Measurements from ENCODE around the gene ATP1B1.
"Not testable (repeated sequence)": the region's sequence is repeated elsewhere in the genome, so short reads cannot be mapped to it uniquely, and the experiment has no call there.

ATP1B1 gene

DNA sequence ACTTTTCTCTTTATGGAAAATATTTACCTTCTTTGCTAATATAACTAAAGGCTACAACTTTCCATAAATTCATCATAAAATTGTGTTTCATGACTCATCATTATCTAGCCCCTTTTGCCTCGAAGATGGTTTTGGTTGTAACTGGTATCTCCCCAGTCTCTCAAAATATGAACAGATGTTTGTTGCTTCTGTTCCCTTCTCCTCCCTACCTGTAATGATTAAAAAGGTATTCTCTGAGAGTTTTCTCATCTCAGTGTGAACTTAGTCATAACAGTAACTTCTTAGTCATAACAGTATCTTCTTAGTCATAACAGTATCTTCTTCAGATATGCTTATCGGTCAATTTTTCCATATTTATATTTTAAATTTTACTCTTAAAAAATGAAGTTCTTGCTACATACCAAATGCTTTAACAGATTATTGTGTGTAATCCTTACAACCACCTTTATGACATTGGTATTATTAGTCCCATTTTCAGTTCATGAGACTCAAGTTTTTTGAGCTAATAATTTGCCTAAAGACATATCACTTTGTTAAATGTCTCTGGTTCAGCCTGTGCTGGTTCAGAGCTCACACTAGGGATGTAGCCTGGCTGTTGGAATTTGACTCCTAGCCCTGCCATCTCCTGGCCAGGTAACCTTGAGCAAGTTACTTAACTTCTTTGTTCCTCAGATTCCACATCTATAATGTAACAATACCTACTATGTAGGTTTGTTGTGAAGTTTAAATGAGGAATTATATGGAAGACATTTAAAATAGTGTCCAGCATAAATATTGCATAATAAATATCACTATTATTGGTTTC, 32.6 kb downstream of the ATP1B1 start:
- in situ Hi-C loops (cut with MboI; ENCODE audit: low sequenced_read_pairs), result no loop called here

DNA sequence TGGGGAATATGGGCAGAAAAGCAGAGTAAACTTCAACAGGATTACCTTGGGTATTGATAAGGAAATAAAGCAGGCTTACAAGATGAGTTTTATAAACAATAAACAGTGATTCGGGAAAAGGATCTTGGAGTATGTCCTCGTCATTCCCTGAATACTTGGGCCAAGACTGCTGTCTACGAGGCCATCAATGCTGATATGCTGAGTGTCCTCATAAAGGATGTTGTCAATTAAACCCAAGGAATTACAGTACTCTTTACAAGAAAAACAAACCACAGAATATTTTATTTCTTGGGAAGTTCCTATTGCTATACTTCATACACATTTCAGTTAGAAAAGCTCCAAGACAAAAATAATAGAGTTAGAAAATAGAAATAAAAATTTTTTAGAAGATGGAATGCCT, 34.9 kb downstream of the ATP1B1 start:
- in situ Hi-C loops (cut with MboI; ENCODE audit: low sequenced_read_pairs), result no loop called here

DNA sequence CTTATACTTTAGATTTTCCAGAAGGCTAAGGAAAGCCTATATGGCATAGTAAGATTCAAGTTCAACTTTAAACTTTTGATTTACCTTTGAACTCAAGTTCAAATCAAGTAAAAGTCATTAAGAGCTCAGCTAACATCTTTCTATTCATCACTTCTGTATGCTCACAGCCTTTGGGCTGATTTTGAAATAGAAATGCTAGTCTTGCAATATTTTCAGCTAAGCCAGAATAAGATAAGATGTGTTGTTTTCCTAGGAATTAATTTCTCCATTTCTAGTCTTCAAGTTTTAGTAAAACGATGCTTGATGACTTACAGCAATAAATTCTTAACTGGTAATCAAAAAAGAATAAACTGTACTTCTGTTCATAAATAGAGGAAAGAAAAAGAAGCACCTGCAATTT, 35.6 kb downstream of the ATP1B1 start:
- in situ Hi-C loops (cut with MboI; ENCODE audit: low sequenced_read_pairs), result no loop called here

DNA sequence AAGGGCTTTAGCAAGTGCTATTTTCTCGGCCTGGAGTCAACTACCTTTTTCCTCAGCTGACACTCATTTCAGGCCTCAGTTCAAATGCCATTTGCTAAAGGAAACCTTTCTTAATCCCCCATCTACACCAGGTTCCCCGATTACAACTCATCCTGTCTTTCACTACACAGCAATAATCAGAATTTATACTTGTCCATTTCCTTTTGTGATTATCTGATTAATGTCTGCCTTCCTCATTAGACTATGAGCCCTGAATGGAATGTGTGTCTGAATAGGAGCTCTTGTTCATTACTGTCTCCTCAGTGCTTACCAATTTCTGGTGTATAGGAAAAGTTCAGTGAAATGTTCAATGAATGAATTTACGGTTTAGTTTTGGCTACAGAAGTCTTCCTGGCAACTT, 36.9 kb downstream of the ATP1B1 start:
- in situ Hi-C loops (cut with MboI; ENCODE audit: low sequenced_read_pairs), result no loop called here

DNA sequence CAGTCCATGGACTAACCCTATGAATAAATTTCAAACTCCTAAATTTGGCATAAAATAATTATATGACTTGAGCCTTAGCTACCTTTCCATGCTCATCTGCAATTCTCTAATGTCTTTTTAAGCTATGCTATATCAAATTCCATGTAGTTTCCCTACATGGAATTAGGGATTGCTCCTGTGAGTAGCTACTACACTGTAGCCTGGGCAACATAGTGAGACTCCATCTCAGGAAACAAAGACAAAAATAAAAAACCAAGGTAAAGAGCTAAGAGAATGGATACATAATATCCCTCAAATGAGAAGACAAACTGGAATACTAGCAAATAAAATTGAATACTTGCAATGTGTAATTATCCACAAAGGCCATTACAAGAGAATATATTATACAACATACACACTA, 37.5 kb downstream of the ATP1B1 start:
- in situ Hi-C loops (cut with MboI; ENCODE audit: low sequenced_read_pairs), result no loop called here

DNA sequence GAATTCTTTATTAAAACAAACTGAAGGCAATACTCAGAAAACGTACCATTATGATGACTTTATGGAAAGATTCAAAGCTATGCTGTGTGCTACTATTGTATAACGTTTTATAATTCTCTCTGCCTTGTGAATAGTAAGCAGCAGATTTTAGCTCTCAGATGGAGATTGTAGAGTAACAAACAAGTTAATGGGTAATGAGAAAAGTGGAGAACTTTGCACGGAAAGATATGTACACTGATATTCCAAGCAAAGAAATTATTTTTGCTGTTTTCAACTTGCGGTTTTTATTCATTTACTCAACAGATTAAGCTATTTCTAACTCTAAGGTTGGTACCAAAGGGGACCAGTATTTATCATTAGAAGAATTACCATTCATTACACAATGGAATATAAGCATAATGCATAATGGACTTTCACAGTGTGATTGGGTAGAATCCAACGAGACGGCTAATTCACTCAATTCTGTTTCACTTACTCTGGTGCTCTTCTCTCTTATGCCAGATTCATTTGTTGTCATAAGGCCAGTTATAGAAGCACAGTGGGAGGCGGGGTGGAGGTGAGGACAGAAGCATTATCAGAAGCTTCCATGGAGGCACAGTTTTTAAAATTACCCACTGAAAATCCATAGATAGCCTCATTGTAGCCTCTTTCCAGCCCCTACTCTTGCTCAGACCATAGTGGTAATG, 38.6 kb downstream of the ATP1B1 start:
- in situ Hi-C loops (cut with MboI; ENCODE audit: low sequenced_read_pairs), result no loop called here

DNA sequence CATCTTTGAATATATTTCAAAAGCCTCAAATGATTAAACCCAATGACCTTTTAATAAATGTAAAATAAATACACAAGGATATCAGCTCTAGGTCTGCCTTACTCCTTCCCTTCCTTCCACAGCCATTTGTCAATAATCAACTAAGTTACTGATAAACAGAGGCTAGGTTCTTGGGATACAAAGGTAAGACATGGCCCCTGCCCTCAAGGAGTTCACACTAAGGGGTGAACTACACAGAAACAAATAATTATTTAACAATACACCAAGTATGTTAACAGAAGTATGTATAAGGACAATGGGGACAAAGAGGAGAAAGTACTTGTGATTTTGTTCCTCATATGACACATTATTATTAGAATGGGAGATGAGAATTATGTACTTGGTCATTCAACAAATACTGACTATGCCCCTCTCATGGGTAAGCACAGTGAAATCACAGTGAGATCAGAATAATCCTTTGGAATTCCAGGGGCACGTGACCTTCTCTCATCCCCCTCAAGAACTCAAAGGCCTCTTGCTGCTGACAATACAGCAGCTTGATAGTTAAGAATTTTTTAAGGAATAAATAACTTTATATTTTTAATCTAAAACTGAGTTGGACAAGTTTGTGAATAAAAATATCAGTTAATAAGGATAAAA, 40.2 kb downstream of the ATP1B1 start:
- in situ Hi-C loops (cut with MboI; ENCODE audit: low sequenced_read_pairs), result no loop called here

DNA sequence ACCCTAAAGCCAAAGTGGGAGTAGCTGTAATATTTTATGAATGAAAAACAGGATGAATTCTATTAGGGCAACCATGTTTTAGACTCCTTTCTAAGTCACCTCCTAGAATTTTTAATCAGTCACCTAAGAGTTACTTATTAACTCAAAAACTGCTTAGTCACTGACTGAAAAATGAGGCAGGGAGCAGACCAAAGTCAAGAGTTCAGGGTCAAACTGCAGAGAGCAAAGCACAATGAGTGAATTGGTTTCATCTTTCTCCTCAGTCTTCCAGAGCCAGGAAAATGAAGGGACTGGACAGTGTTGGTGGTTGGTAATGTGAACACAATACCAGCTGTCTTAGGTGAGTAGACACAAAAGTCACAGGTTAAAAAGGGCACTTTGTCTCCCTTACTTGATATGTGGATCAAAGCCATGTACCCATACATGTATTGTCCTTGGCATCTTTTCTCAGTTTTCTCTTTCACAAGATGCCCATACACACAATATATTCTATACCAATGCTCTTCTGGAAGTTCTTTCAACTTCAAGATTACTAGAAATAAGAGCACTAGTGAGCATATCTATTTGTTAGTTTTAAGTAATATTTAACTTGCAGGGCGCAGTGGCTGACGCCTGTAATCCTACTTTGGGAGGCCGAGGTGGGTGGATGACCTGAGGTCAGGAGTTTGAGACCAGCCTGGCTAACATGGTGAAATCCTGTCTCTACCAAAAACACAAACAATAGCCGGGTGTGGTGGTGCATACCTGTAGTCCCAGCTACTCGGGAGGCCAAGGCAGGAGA, 42.2 kb downstream of the ATP1B1 start:
- in situ Hi-C loops (cut with MboI; ENCODE audit: low sequenced_read_pairs), result no loop called here

DNA sequence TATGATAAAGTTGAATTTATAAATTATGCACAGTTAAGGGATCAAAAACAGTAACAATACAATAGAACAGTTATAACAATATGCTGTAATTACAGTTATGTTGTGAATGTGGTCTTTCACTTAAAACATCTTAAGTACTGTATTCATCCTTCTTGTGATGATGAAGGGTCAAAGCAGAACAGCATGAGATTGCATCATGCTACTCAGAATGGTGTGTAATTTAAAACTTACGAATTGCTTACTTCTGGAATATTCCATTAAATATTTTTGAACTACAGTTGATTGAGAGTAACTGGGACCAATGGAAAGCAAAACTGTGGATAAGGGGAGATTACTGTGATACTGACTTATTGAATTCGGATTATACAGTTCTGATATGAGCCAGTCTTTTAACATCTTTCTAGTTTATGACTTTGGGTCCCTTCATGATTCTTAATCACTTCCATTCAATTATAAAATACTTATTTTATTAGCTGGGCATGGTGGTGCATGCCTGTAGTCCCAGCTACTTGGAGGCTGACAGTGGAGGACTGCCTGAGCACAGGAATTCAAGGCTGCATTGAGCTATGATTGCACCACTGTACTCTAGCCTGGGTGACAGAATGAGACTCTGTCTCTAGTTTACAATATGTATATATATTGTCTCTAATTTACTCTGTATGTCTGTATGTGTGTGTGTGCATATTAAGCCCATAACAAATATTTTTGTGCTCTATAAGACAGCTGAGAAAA, 43.2 kb downstream of the ATP1B1 start:
- in situ Hi-C loops (cut with MboI; ENCODE audit: low sequenced_read_pairs), result no loop called here

DNA sequence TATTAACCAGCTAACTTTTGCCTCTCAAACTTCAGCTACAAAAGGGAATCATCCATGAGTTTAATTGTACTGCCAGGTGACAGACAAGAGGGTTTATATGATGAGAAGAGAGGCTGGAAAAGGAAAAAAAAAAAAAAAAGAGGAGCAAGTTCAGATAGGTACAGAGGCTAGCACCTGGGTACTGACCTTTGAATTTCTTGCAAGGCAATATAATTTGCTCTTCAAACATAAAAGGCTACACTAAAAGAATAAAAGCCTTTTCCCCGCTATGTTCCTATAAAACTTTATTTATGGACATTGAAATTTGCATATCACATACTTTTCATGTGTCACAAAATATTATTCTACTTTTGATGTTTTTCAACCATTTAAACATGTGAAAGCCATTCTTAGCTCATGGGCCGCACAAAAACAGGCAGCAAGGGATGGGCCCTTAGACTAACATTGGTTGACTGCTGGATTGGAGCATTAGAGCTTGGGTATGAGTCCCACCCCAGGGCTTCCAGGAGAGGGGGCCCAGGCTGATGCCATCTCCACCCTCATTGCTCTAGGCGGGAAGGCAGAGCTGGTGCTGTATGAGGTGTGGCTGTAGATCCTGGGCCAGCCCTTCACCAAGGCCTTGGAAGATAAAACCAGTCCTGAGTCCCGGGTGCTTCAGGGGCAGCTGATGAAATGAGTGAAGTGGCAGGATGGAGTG, 44.3 kb downstream of the ATP1B1 start:
- in situ Hi-C loops (cut with MboI; ENCODE audit: low sequenced_read_pairs), result no loop called here

DNA sequence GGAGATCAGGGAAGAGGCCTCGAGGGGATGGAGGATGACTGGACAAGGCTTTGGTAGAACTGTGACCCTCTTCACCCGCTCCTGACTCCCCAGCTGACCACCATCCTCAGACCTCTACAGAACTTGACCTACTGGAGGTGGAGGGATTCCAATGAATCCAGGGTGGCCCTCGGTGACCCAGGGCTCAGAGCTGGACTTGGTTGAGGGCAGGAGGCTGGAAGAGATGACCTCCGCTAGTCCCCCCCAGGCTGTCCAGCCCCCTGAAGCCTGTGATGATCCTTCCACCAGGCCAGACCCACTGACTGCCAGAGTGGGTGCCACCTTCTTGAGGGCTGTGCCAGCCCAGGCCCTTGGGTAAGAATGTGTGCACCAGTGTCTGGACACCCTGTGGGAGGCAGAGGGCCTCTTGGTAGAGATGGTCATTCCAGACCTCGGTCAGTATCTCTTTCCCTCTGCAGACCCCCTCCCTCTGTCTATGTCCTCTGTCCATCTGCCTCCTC, 44.9 kb downstream of the ATP1B1 start:
- in situ Hi-C loops (cut with MboI; ENCODE audit: low sequenced_read_pairs), result no loop called here

DNA sequence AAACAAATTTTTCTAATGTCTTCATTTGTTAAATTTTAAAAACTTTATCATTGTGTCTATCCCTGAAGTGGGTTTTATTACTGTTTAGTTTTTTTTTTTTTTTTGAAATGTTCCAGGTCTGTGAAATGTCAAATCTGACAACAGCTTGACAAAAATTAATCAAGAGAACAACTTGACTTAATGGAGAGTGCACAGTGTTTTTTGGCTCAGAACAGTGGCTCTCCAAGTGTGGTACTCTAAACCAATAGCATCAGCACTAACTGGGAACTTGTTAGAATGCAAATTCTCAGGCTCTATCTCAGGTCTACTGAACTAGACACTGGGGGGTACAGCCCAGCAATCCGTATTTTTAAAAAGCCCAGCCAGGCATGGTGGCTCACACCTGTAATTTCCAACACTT, 49.2 kb downstream of the ATP1B1 start:
- in situ Hi-C loops (cut with MboI; ENCODE audit: low sequenced_read_pairs), result no loop called here

DNA sequence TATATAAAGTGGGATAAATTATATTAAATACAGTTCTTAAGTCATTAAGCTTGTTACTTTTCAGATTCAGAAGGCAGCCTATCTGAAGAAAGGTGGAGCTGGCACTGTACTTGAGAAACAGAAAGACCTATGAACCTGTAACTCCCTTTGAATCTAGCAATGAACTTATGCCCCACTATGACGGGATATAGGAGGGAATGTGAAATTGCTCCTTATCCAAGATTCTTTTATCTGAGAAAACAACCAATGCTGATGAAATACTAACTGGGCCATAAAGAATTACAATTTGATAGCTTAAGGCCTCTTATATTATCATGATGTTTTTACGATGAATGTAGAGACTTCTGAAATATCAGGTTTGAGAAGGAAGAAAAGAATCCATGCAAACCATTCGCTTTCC, 50.1 kb downstream of the ATP1B1 start:
- in situ Hi-C loops (cut with MboI; ENCODE audit: low sequenced_read_pairs), result no loop called here

DNA sequence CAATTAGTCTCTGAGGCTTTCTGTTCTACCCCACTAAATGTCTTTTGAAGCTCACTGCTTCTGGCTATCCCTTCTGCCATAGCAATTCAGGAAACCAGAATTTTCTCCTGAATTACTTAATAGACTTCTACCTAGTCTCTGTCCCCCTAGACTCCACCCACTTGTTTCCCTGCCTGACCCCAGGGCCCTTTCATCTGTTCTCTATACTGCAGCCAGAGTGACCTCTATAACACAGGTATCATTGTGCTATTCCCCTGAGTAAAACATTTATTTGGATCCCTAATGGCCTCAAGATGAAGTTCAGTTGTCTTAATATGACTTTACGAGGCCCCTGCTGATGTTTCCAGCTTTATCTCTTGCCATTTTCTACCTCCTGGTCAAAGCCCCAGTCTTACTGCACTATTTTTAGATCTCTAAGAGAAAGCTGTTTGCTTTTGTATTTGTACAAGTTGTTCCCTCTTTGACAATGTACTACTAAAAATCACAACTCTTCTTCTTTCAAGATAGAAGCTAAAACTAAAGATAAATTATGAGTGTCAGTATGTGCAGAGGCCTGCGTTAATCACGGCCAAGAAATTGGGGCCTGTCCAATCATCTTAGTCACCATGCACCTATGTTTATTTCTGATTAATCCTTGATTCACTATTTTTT, 54.5 kb downstream of the ATP1B1 start:
- in situ Hi-C loops (cut with MboI; ENCODE audit: low sequenced_read_pairs), result no loop called here

DNA sequence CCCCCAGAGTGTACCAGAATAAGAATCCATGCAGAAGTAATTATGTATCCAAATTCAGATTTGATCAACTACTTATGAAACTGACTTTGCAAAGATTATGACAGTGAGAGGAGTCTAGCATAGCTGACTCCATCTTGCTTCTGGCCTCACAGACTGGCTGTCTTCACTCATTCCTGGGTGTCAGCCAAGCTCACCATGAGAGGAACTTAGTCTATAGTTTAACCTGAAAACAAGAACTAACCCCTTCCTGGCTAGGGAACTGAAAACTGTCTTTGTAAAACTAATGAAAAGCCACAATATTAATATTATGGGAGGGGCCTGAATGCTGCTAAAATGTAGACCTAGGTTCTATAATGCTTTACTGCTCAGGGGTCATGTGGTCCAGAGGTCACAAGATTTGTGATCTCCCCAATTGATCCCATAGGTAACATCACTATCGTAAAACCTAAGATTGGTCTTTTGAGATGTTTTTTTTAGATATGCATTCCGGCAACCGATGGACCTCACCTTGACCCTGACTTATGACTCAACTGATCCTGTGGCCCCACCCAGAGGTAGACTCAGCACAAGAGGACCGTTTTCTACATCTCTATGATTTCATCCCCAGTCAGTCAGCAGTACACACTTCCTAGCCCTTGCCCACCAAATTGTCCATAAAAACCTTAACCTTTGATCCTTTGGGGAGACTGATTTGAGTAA, 55.2 kb downstream of the ATP1B1 start:
- in situ Hi-C loops (cut with MboI; ENCODE audit: low sequenced_read_pairs), result no loop called here

DNA sequence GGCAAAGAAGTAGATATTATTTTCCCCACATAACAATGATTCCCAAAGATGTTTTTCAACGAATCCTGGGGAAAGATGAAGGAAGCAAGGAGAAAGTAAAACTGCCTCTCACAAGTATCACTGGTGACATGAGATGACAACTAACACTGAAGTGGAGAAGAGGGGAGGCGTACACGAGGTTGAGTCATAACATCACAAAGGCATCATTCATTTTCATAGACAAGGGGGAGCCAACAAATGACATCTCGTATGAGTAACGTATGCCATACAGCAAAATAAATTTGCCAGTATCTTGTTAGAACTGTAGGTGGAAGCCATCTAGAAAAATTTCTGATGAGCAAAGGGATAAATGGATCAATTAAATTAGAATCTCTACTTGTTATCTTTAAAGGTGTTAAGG, 56.6 kb downstream of the ATP1B1 start:
- in situ Hi-C loops (cut with MboI; ENCODE audit: low sequenced_read_pairs), result no loop called here

DNA sequence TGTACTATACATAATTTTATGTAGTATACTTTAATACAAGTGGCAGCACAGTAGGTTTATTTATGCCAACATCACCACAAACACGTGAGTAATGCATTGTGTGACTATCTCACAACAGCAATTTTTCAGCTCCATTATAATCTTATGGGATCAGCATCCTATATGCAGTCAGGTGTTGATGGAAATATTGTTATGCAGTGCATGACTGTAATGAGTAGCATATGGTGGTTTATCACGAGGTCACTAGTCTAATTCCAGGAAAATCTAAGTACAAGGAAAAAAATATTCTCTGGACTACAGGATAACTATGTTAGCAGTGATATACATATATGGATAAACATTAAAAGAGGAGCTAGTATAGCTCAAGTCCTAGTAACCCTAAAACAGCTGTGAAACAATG, 69.0 kb downstream of the ATP1B1 start:
- in situ Hi-C loops (cut with MboI; ENCODE audit: low sequenced_read_pairs), result no loop called here

DNA sequence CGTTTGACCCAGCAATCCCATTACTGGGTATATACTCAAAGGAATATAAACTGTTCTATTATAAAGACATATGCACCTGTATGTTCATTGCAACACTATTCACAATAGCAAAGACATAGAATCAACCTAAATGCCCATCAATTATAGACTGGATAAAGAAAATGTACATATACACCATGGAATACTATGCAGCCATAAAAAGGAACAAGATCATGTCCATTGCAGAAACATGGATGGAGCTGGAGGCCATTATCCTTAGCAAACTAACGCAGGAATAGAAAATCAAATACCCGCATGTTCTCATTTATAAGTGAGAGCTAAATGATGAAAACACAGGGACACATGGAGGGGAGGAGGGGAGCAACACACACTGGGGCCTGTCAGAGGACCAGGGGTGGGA, 72.9 kb downstream of the ATP1B1 start:
- in situ Hi-C loops (cut with MboI; ENCODE audit: low sequenced_read_pairs), result not testable (repeated sequence)

DNA sequence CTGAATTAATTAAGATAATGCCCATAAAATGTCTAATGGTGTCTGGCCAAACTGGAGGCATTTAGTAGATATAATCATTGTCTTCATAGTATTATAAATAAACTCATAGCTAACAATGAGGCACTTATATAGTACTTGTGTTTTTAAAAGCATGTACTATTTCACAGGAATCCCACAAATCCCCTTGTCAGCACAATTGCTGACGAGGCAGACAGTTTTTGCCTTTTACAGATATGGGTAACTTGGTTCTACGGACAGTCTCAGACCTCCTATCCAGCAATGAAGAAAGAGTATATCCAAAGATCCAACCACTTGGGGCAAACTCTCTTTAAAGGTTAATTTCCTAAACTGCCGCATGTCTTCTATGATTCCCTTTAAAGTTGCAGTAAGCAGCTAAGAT, 73.7 kb downstream of the ATP1B1 start:
- in situ Hi-C loops (cut with MboI; ENCODE audit: low sequenced_read_pairs), result no loop called here

Measured in hTERT RPE-1 (cell line).